HG03135 (cell line): ENCODE results near the gene VDR.

Experiments used
- ATAC-seq: cut with Tn5 transposase; IDR thresholded peaks from one replicate; pipeline ENCODE4 v1.9.1; 2021; ENCODE audit warnings: mild to moderate bottlenecking, moderate library complexity; ENCODE audit not compliant: unreplicated experiment

VDR gene

DNA sequence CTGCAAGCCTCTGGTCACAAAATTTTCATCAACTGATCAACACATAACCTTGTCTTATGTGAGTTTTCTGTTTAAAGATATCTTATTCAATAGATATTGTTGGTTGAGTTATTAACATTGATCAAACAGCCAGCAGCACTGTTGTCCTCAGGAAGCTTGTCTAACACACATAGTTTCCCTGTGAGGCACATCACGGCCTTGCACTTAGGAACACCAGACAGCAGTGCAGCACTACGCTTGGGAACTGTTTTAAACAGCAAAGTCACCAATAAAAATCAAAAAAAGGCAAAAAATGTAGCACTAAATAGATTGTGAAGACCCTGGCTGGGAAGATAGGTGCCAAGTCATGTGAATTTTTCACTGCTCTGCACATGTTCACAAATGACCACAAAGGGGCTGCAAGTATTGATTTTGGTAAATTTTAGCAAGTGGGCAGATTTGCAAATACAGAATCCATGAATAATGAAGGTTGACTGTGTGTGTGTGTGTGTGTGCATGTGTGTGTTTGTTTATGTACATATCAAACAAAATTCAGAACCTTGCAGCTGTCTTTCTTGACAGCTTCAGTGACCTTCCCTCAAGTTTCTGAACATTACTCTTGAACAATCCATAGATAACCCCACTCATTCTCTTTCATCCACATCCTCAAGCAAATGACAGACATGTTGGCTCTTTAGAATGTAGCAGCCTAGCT lies 28.9 kb downstream of the VDR start:
- ATAC-seq: no peak

DNA sequence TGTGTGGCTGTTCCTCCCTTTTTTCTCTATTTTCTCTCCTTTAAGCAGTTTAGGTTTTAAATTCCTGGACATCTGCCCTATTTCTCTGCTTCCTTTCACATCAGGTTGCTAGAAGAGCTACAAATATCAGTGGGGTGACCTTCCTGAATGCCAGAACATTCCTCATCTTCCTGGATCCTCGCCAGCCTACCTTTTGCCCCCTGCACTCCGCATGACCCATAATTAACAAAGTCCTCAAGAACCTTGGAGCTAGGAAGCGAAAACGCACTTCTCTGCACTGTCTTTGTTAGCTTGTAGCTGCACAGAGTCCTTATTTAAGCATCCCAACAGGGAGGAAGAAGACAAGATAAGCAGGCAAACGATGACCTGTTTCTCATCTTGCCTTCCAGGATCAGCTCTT lies 30.5 kb downstream of the VDR start:
- no peak for ATAC-seq

GRCh38 chr12:47870175-47870781 lies 34.5 kb downstream of the VDR start:
- ATAC-seq: no peak

GRCh38 chr12:47868552-47869031 lies 36.2 kb downstream of the VDR start:
- ATAC-seq: peak; percentile 65

- peak; percentile 6 for ATAC-seq
Measured at GRCh38 chr12:47868041-47868440, 36.8 kb downstream of the VDR start.

DNA sequence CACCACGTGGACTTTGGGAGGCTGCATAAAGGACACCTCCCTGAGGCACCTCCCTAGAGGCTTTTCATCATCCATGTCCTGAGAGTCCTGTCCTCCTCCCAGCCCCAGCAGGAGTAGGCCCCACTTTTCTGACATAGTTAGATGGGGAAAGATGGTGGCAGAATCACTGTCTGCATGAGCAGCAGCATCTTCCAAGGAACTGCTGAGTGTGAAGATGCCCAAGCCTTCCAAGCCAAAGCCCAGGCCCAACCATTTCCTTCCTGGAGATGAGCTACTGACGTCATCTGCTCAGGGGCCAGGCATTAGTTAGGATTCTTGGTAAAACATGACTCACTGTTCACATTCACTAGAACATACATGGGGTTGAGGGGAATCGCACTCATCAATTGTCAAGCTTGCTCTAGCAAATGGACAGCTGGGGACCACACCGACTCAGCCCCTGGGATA lies 37.3 kb downstream of the VDR start:
- no peak for ATAC-seq

- no peak for ATAC-seq
Measured at GRCh38 chr12:47864646-47865235, 40.1 kb downstream of the VDR start.

- ATAC-seq: no peak
Measured at GRCh38 chr12:47863985-47864384, 40.8 kb downstream of the VDR start.

DNA sequence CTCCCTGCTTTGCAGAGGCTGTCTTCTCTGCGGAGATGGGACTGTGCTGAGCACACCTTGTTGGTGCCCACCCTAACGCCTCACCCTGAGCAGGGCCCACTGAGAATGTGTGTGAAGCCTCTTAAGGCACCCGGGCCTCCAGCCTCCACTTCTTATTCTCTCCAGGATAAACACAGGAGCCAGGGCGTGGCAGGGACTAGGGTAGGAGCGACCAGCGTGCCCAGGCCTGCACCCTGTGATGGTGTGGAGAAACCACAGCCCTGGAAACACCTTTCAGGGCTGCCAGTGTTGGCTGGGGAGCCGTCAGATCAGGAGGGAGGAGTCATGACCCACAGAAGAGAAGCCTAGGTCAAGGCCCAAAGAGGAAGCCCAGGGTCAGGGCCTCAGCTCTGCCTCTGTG lies 41.3 kb downstream of the VDR start:
- ATAC-seq: no peak

GRCh38 chr12:47862881-47863280 lies 41.9 kb downstream of the VDR start:
- ATAC-seq: no peak

DNA sequence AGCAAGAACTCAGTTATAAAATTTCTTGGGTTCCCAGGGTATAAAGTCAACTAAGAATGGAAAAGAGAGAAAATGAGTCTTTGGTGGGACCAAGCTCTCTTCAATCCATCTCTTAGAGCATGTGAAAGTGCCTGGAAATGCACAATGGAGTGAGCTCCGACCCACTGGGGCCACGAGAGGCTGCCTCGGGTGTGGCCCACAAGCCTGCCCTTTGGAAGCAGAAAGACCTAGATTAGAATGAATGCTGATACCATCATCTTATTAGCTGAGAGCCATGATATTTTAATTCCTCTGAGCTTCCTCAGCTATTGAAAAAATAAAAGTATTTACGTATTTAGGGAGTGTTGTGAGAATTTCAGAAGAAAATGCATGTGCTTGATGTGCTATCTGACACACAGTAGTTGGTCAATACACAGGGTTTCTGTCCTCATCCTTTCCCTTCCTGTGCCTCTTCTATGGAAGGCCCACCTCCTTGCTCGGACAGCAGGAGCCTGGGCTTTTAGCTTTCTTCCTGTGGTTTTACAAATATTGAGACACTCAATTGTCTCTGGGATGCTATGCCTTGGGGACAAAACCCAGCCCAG lies 42.5 kb downstream of the VDR start:
- no peak for ATAC-seq

GRCh38 chr12:47860873-47861272 lies 43.9 kb downstream of the VDR start:
- no peak for ATAC-seq

GRCh38 chr12:47860279-47860841 lies 44.4 kb downstream of the VDR start:
- no peak for ATAC-seq

- ATAC-seq: no peak
Measured at GRCh38 chr12:47858511-47859266, 46.1 kb downstream of the VDR start.

GRCh38 chr12:47856721-47857575 lies 47.8 kb downstream of the VDR start:
- ATAC-seq: no peak

DNA sequence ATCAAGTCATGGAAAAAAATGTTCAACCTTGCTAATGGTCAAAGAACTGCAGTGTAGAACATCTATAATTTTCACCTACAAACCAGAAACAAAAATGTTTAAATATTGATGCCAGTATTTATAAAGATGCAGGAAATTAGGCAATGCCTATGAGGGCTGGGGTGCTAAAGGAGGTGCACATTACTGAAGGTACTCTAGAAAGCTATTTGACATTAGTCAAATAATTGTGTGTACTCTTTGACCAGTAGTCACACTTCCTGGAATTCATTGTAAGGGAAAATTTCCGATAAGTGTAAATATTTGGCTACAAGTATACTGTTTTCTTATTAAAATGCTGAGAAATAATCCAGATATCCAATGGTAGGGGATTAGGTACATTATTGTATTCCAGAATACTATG lies 48.7 kb downstream of the VDR start:
- no peak for ATAC-seq

DNA sequence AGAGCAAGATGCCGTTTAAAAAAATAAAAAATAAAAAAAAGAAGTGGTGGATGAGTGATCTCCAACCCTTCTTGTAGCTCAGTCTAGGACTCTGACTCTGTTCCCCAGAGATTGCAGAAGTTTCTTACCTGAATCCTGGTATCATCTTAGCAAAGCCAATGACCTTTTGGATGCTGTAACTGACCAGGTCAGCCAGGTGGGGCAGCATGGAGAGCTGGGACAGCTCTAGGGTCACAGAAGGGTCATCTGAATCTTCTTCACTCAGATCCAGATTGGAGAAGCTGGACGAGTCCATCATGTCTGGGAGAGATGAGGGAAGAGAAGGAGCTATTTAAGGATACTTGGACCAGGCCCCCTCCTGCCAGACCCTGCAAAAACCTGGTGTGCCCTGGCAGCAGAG lies 49.3 kb downstream of the VDR start:
- no peak for ATAC-seq

DNA sequence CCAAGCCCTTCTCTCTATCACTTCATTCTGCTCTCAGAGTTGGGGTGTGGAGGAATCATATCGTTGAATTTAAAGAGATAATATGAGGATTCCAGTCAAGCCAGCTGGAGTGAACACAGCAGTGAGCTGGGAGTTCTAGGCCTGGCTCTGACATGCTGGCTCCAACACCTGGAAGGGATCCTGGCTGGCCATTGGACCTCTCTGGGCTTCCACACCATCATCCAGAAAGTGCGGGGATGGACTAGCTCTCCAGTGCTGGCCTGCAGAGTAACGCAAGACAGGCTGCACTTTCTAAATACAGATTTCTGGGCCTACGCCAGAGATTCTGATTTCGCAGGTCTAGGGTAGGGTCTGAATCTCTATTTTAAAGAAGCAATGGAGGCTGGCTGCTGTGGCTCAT lies 50.3 kb downstream of the VDR start:
- no peak for ATAC-seq

DNA sequence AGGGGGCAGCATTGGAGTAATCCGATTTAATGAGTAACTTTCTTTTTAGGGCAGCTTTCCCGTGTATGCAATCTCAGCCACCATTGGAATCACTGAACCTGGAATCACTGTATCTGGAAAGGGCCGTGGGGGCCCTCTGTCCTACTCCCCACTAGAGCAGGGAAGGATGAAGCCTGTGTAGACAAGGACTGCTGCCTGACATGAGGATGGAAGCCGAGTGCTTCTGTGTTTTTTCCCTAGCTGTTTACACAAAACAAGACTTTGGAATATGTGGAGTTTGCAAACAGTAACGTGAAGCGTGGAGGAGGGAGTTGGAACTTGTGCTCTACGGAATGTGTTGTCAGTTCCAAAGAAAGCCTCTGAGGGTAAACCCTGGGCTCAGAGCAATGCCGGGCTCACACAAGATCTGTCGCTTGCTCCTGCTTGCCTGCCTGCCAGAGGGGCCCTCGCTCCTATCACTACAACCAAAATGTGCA lies 52.7 kb downstream of the VDR start:
- ATAC-seq: no peak
